Ovary (tissue), 9 donors: ENCODE measurements around the gene COL25A1. TPM values are rescaled to one million over a fixed set of nuclear protein-coding genes. Genes with fewer than 3 reads are reported as not detected.

Source experiments
- DNase-seq, 5 donors: peaks; one replicate each; pipeline ENCODE4 v3.0.0-alpha.2; 2019 to 2020
- H3K27ac ChIP-seq, 2 donors: fragments of 200-600 bp; one replicate each; pipeline versions ENCODE4 v1.5.1 to v1.8.0; 2019 to 2022
- H3K27me3 ChIP-seq: fragments of 200-600 bp; one replicate; pipeline ENCODE4 v1.8.0; 2022
- H3K36me3 ChIP-seq: fragments of 200-600 bp; sonication (generic); one replicate; pipeline ENCODE4 v1.5.1; 2019
- H3K4me1 ChIP-seq: one replicate; pipeline ENCODE4 v1.8.1; 2013; ENCODE audit warnings: mild to moderate bottlenecking, moderate library complexity; ENCODE audit not compliant: insufficient read depth
- H3K4me3 ChIP-seq: fragments of 200-600 bp; sonication (generic); one replicate; pipeline ENCODE4 v1.5.1; 2017
- H3K9me3 ChIP-seq, 2 donors: fragments of 200-600 bp in 1 of 2; sonication (generic) in 1 of 2; one replicate each; pipeline versions ENCODE4 v1.5.1 to v1.8.1; 2013 to 2019; ENCODE audit warnings: mild to moderate bottlenecking in 1 of 2, moderate library complexity in 1 of 2
- CTCF ChIP-seq, 3 donors: fragments of 450-650 bp in 2 of 3; fragments of 200-600 bp in 1 of 3; IDR thresholded peaks; one replicate each; pipeline versions ENCODE4 v1.5.1 to v1.8.0; 2016 to 2022; ENCODE audit warnings: antibody characterized with exemption in 3 of 3, mild to moderate bottlenecking in 1 of 3
- EP300 ChIP-seq: sonication (generic); formaldehyde crosslinking; IDR thresholded peaks from one replicate; pipeline ENCODE4 v1.6.1; 2017; ENCODE audit warnings: antibody characterized with exemption
- POLR2A ChIP-seq: fragments of 450-650 bp; IDR thresholded peaks from one replicate; pipeline ENCODE4 v1.6.1; 2017; ENCODE audit warnings: antibody characterized with exemption, mild to moderate bottlenecking, moderate library complexity
- WGBS, 3 donors: extraction: QIAGEN DNeasy Blood & Tissue Kit in 1 of 3; methylation state at CpG; one replicate each; pipeline versions ENCODE4 v1.1.5 to v1.1.7; 2013 to 2017; 5-methylcytosine and 5-hydroxymethylcytosine counted together
- intact Hi-C, 4 donors: fragments of 100-400 bp; cut with DNase I; formaldehyde crosslinking; loops; one replicate each; pipeline versions ENCODE4 v1.11.0 to v1.15.1; 2022 to 2023
- polyA plus RNA-seq, 2 donors: library from polyadenylated mRNA; stranded (reverse); fragments of 200-250 nt in 1 of 2; fragments of 350-450 nt in 1 of 2; fragmentation: Illumina TruSeq in 1 of 2; extraction: RNeasy Lipid Tissue Mini Kit (QIAGEN cat#74804) in 1 of 2; gene quantifications; one replicate each; pipeline ENCODE4 v1.2.3, GENCODE V29; 2013 to 2014
- total RNA-seq, 7 donors: library from RNA; depleted of rRNA in 2 of 7; stranded (reverse); fragments of >200 nt in 2 of 7; fragmentation: NEBNext Ultra II Directional in 3 of 7; extraction: Animal tissue kit (Norgen Biotek cat#: 25700) in 3 of 7; gene quantifications; one replicate each; pipeline versions ENCODE4 v1.1.0 to v1.2.4, GENCODE V29; 2016 to 2023
- donor health status: DM: no; HTN: no; CAD: no; lungs with moderate emphysema.
- donor health status: DM: no; HTN: no; CAD: no.
- donor health status: Bipolar disorder and iron deficiency.
- donor health status: DM: yes; HTN: yes; CAD: no.
- donor health status: DM: no; HTN: no; CAD: no.
- donor health status: DM: yes; HTN: yes; CAD: no.

Gene COL25A1
- total and polyA plus RNA-seq, 9 donors = 0.25 to 3.2 (median 0.77) TPM

- no peaks in the 10 kb centered on the region for H3K27me3 ChIP-seq
- H3K27ac ChIP-seq = no peak overlapping the region
- TF ChIP-seq CTCF (IDR thresholded peaks at IDR 0.05) = no peak
- no peak for TF ChIP-seq EP300
- TF ChIP-seq POLR2A = no peak
- no peak for DNase-seq
- H3K9me3 ChIP-seq = no peaks in the 10 kb centered on the region
- H3K4me3 ChIP-seq = no peak overlapping the region
- no peaks in the 10 kb centered on the region for H3K36me3 ChIP-seq
- H3K4me1 ChIP-seq = no peaks in the 10 kb centered on the region
- intact Hi-C loops = no loop called here
- WGBS, 3 donors = 21 to 54% (median 34%) methylated on average over 2 of the region's 2 CpGs
Observed at GRCh38 chr4:109156356-109156755, 146.1 kb downstream of the COL25A1 start.

- H3K4me1 ChIP-seq = no peaks in the 10 kb centered on the region
- no peaks in the 10 kb centered on the region for H3K36me3 ChIP-seq
- H3K4me3 ChIP-seq = no peak overlapping the region
- WGBS, 3 donors = 52 to 70% (median 64%) methylated on average over 4 of the region's 4 CpGs
- no peak overlapping the region for H3K27ac ChIP-seq
- H3K27me3 ChIP-seq = no peaks in the 10 kb centered on the region
- no peak for TF ChIP-seq EP300
- TF ChIP-seq POLR2A = no peak
- no peak for TF ChIP-seq CTCF (IDR thresholded peaks at IDR 0.05)
- intact Hi-C loops = no loop called here
- no peak for DNase-seq
- no peaks in the 10 kb centered on the region for H3K9me3 ChIP-seq
Observed at GRCh38 chr4:109155682-109156283, 146.7 kb downstream of the COL25A1 start.

- Histone ChIP-seq H3K4me3 (no peak overlapping the region), H3K36me3 (no peaks in the 10 kb centered on the region), H3K4me1 (no peaks in the 10 kb centered on the region), H3K27me3 (no peaks in the 10 kb centered on the region), H3K27ac (no peak overlapping the region), H3K9me3 (no peaks in the 10 kb centered on the region)
- 12 to 17% (median 16%) methylated on average over 2 of the region's 2 CpGs for WGBS, 3 donors
- intact Hi-C loops = no loop called here
- no peak for DNase-seq
- no peak for TF ChIP-seq EP300
- TF ChIP-seq CTCF (IDR thresholded peaks at IDR 0.05) = no peak
- no peak for TF ChIP-seq POLR2A
Observed at GRCh38 chr4:109155084-109155483, 147.4 kb downstream of the COL25A1 start.

GRCh38 chr4:109154424-109154823, 148.0 kb downstream of the COL25A1 start:
- no peak for DNase-seq
- no peaks in the 10 kb centered on the region for H3K27me3 ChIP-seq
- intact Hi-C loops = no loop called here
- no peak overlapping the region for H3K27ac ChIP-seq
- 46 to 58% (median 52%) methylated on average over 4 of the region's 4 CpGs for WGBS, 3 donors
- no peaks in the 10 kb centered on the region for H3K9me3 ChIP-seq
- TF ChIP-seq CTCF (IDR thresholded peaks at IDR 0.05) (no peak), EP300 (no peak), POLR2A (no peak)
- H3K36me3 ChIP-seq = no peaks in the 10 kb centered on the region
- H3K4me1 ChIP-seq = no peaks in the 10 kb centered on the region
- H3K4me3 ChIP-seq = no peak overlapping the region

- H3K27me3 ChIP-seq = no peaks in the 10 kb centered on the region
- H3K36me3 ChIP-seq = no peaks in the 10 kb centered on the region
- intact Hi-C loops = no loop called here
- H3K9me3 ChIP-seq = no peaks in the 10 kb centered on the region
- no peak overlapping the region for H3K4me3 ChIP-seq
- TF ChIP-seq CTCF (IDR thresholded peaks at IDR 0.05) (no peak), POLR2A (no peak), EP300 (no peak)
- no peak overlapping the region for H3K27ac ChIP-seq
- no peaks in the 10 kb centered on the region for H3K4me1 ChIP-seq
- no peak for DNase-seq
Observed at GRCh38 chr4:109149836-109150235, 152.6 kb downstream of the COL25A1 start.
